GM21390 (cell line): ENCODE data around the gene TAAR8.
A peak's percentile ranks its signal among the peaks of the same experiment; 100 is the strongest.
"Not testable (repeated sequence)": the region's sequence is repeated elsewhere in the genome, so short reads cannot be mapped to it uniquely, and the experiment has no call there.

Source experiments
- ATAC-seq: cut with Tn5 transposase; IDR thresholded peaks from one replicate; pipeline ENCODE4 v1.9.1; 2021; ENCODE audit not compliant: unreplicated experiment

Gene TAAR8, protein sequence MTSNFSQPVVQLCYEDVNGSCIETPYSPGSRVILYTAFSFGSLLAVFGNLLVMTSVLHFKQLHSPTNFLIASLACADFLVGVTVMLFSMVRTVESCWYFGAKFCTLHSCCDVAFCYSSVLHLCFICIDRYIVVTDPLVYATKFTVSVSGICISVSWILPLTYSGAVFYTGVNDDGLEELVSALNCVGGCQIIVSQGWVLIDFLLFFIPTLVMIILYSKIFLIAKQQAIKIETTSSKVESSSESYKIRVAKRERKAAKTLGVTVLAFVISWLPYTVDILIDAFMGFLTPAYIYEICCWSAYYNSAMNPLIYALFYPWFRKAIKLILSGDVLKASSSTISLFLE

DNA sequence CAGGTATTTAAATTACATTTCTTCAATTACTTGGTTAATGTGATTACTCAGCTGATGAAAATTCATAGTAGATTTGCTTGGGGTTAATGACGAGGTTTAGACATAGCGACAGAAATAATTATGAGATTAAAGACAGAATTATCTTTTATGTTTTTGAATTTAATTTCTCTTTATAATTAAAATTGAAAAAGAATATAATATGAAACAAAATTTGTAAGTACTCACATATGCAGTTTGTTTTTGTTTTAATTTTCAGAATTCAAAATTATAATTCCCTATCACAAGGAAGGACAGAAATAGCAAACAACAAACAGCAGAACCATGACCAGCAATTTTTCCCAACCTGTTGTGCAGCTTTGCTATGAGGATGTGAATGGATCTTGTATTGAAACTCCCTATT, at the start of gene TAAR8:
TAAR8 (plus strand) TSS at position 301 of the 400 bp plus-strand sequence; CDS start at position 322, 21 bp downstream.
- ATAC-seq, result no peak

DNA sequence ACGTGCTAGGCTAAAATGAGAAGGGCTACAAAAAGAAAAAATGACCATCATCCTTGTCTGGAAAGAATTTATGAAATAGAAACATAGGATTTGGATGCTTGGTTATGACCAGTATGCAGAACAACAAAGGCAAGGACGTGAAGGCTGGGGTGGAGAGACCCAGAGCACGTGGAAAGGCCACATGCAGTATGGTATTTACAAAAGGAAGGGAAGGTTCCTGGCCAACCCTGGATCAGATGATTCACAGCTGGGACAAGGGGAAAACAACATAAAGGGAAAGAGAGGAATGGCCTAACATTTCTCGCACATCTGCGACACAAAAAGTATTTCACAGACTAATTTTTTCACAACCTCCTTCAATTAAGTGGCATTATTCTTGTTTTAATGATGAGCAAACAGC, 47.7 kb upstream of the TAAR8 start:
- no peak for ATAC-seq

DNA sequence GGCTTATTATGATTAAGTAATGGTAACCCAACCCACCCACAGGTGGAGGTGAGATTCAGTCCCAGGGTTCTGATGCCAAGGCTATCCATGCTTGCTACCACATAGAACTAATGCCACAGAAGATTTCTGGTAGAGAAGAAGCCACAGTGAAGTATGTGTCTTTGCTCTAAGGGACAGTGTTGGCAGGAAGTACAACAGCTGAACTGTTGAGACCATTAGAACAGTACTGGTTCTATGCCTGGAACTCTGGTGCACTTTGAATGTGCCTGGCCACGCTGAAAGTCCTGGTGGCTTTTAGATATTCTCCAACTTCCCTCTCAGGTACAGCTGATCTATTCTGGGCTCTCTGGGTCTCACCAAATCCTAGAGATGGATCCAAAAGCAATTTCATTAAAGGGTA, 47.3 kb upstream of the TAAR8 start:
- peak; percentile 56 for ATAC-seq

GRCh38 chr6:132506461-132506860, 46.0 kb upstream of the TAAR8 start:
- no peak for ATAC-seq

- ATAC-seq, result no peak
Measured at GRCh38 chr6:132506869-132507808, 45.3 kb upstream of the TAAR8 start.

DNA sequence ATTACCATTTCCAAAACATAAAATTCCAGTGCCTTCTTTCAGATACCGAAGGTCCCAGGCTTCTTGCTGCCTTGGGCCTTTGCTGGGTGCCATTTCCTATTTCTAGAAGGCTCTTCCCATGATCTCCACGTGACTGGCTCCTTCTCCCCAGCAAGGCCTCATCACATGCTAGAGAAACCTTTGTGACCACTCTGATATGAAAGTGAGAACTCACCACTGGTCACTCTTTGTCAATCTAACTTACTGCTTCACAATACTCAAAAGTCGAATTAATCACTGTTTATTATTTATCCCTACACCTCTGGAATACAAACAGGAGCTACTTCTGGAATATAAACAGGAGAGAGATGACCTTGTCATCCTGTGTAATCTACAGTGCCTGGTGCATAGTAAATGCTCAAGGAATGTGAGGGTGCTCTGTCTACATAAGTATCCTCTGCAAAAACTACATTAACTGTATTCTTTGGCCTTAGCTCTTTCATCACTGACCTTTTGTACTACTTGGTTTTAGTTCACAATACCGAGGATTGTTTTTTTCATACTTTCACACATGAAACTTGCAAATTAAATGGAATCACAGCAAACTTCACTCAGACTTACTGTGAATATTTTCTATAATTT, 41.2 kb upstream of the TAAR8 start:
- ATAC-seq, result no peak

GRCh38 chr6:132511831-132512220, 40.6 kb upstream of the TAAR8 start:
- ATAC-seq, result no peak

- ATAC-seq, result no peak
Measured at GRCh38 chr6:132512342-132512637, 40.2 kb upstream of the TAAR8 start.

DNA sequence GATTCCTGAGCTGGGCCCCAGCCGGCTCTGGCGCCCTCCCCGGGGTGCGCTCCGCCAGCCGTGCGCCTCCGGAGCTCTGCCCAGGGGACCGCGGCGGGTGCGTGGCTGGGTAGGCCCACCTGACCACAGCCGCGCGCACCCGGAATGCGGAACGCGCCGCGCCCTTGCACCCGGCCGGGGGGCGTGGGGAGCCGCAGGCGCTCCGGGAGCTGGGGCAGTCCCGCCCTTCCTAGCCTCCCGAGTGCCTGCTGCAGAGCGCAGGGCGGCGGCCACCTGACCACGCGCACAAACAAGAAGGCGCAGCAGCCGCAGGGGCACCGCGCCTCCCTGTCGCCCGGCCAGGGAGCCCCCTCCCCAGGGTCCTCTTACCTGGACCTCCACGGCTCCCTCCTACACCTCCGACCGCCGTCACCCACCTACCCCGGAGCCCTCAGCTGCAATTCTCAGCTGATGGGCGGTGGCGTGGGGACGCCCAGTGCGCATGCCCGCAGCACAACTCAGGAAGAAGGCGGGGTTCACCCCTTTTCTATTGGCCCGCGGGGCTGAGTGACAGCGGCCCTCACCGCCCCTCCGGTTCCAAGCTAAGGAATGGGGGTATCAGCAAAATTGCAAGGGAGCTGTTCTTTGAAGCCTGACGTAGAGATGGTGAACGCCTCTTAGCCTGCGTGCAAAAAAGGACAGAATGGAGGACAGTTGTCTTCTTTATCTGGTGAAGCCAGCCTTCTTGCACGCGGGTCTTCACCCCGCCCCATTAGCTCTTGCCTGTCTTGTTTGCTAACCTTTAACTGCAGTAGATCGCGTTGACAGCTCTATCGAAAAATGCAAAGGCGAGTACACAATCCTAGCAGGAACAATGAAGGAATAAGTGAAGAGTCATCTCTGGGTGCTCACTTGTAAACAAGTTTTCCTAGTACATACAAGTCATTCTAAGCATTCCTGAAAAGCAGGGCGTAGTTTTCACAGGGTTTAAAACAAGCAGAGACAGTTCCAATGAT, 39.5 kb upstream of the TAAR8 start, which contains the start of gene STX7:
STX7 (minus strand) TSS at position 479 of the 995 bp plus-strand sequence. CDS start 9,586 bp downstream, outside the sequence.
- peak; percentile 86 for ATAC-seq

- ATAC-seq, result no peak
Measured at GRCh38 chr6:132513831-132514545, 38.5 kb upstream of the TAAR8 start.

- ATAC-seq, result no peak
Measured at GRCh38 chr6:132515386-132515785, 37.1 kb upstream of the TAAR8 start.

DNA sequence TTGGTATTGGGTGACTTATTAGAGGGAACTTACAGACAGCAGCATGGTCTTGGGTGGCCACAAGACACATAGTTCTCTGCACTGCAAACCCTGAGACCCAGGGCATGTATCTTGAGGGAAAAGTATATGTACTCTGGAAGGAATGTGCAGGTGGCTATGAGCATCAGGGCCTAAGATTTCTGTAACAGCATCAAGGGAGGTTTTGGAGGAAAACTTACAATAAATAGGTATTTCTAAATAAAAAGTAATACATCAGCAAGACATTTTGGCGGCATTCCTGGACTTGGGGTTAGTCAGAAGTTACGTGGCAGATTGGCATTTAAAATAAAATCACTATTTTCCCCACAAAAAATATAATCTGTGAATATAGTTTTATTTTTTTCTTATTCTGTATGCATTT, 31.5 kb upstream of the TAAR8 start:
- ATAC-seq, result no peak

DNA sequence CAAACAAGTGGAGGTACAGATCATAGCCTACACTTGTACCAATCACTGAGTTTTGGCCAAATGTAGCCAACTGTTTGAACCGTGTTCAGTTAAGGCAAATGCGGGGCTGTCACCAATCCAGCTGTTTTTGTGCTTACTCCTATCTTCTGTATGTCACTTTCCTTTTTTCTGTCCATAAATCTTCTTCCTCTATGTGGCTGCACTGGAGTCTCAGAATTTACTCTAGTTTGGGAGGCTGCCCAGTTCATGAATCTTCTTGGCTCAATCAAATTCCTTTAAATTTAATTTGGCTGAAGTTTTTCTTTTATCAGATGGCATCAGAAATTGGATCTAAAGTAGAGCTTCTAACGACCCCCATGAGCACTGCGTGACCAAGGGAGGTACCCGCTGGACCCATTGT, 27.8 kb upstream of the TAAR8 start:
- no peak for ATAC-seq

- no peak for ATAC-seq
Measured at GRCh38 chr6:132525866-132526265, 26.6 kb upstream of the TAAR8 start.

GRCh38 chr6:132526461-132526860, 26.0 kb upstream of the TAAR8 start:
- ATAC-seq, result no peak

- no peak for ATAC-seq
Measured at GRCh38 chr6:132527791-132528190, 24.7 kb upstream of the TAAR8 start.

DNA sequence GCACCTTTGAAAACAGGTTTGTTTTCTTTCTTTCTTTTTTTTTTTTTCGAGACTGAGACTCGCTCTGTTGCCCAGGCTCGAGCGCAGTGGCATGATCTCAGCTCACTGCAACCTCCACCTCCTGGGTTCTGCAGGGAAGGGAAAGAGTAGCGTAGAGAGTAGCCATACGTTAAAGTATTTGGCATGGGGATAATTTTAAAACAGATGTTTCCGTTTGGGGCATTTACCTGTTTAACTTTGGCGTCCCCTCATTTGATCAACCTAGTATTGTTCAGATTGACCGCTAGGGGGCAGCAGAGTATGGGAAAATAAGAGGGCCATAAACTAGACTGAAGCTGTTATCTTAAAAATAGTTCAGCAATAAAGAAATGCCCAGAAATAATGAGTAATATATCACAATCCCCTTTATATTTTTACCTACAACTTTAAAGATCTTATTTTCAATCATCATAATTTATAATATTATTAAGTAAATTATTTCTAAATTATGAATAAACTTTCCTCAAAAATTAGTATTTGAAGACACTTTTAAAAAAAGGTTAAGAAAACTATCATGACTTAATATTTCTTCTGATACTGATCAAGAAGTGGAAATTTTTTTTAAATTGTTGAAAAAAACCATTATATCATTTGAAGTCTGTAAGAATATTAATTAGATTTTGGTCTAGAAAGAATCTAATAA, 22.0 kb upstream of the TAAR8 start:
- ATAC-seq, result peak; percentile 91

GRCh38 chr6:132534546-132534945, 17.9 kb upstream of the TAAR8 start:
- not testable (repeated sequence) for ATAC-seq

DNA sequence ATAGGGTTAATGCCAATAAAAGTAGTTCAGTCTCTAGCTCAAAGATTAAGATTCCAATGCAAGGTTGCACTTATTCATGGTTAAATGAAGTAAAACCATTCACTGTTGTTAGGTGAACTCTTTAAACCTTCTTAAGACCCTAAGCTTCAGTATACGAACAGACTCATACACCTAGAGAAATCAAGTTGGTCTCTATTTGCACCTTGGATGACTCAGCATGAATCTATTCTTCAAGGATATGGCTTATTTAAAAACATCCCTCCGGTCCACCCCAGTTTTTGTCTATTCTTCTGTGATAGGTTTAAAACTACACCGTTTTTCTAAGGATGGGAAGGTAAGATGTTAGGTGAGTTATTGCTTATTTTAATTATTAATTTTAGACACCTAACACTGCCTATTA, 15.3 kb upstream of the TAAR8 start:
- no peak for ATAC-seq
